Esophagus muscularis mucosa (tissue), 4 donors: ENCODE data around the gene KANK2. TPM values are rescaled to one million over a fixed set of nuclear protein-coding genes. Genes with fewer than 3 reads are reported as not detected.

ENCODE experiments used
- DNase-seq: peaks from one replicate; pipeline ENCODE4 v3.0.0-alpha.2; 2017; ENCODE audit errors: extremely low spot score
- H3K27ac ChIP-seq, 4 donors: fragments of 200-600 bp; sonication (generic); replicated peaks in 1 of 4; 1 replicate in 3 of 4; 2 replicates in 1 of 4; pipeline ENCODE4 v1.5.1; 2016 to 2019; ENCODE audit warnings: mild to moderate bottlenecking in 1 of 4
- H3K27me3 ChIP-seq, 4 donors: fragments of 200-600 bp; sonication (generic); one replicate each; pipeline versions ENCODE4 v1.5.1 to v1.6.0; 2016 to 2019
- H3K36me3 ChIP-seq, 4 donors: fragments of 200-600 bp; sonication (generic); one replicate each; pipeline ENCODE4 v1.5.1; 2016 to 2019
- H3K4me1 ChIP-seq, 4 donors: fragments of 200-600 bp; sonication (generic); one replicate each; pipeline ENCODE4 v1.5.1; 2016 to 2019
- H3K4me3 ChIP-seq, 4 donors: fragments of 200-600 bp; sonication (generic); 1 replicate in 2 of 4; 2 replicates in 2 of 4; pipeline ENCODE4 v1.5.1; 2016 to 2019; ENCODE audit warnings: mild to moderate bottlenecking in 4 of 4, moderate library complexity in 1 of 4
- H3K9me3 ChIP-seq, 4 donors: fragments of 200-600 bp; sonication (generic); 1 replicate in 3 of 4; 2 replicates in 1 of 4; pipeline ENCODE4 v1.5.1; 2016 to 2019
- EP300 ChIP-seq: sonication (generic); formaldehyde crosslinking; IDR thresholded peaks from one replicate; pipeline ENCODE4 v1.6.1; 2017; ENCODE audit warnings: antibody characterized with exemption
- POLR2A ChIP-seq: fragments of 450-650 bp; IDR thresholded peaks from one replicate; pipeline ENCODE4 v1.6.1; 2017; ENCODE audit warnings: antibody characterized with exemption, moderate library complexity, mild to moderate bottlenecking, low read depth
- POLR2AphosphoS5 ChIP-seq, 2 donors: sonication (generic); formaldehyde crosslinking; IDR thresholded peaks; one replicate each; pipeline ENCODE4 v1.6.1; 2017; ENCODE audit warnings: antibody characterized with exemption in 2 of 2
- WGBS: methylation state at CpG from one replicate; pipeline ENCODE4 v1.1.5; 2018; 5-methylcytosine and 5-hydroxymethylcytosine counted together
- intact Hi-C: fragments of 100-400 bp; cut with DNase I; formaldehyde crosslinking; loops from one replicate; pipeline ENCODE4 v1.15.1; 2023
- total RNA-seq, 4 donors: library from RNA; depleted of rRNA; stranded (reverse); fragments of >200 nt; gene quantifications; one replicate each; pipeline versions ENCODE4 v1.1.0 to v1.2.1, GENCODE V29; 2016
- TF ChIP-seq, protein P1 (sequence below), 3 experiments: fragments of 200-600 bp in 2 of 3; fragments of 450-650 bp in 1 of 3; sonication (generic) in 2 of 3; IDR thresholded peaks; one replicate each; pipeline ENCODE4 v1.5.1; 2017 to 2019; ENCODE audit warnings: antibody characterized with exemption in 3 of 3, mild to moderate bottlenecking in 2 of 3, moderate library complexity in 1 of 3

KANK2 gene
- total RNA-seq, 4 donors from 2014 or later: 1,125 to 1,746 (median 1,157) TPM

DNA sequence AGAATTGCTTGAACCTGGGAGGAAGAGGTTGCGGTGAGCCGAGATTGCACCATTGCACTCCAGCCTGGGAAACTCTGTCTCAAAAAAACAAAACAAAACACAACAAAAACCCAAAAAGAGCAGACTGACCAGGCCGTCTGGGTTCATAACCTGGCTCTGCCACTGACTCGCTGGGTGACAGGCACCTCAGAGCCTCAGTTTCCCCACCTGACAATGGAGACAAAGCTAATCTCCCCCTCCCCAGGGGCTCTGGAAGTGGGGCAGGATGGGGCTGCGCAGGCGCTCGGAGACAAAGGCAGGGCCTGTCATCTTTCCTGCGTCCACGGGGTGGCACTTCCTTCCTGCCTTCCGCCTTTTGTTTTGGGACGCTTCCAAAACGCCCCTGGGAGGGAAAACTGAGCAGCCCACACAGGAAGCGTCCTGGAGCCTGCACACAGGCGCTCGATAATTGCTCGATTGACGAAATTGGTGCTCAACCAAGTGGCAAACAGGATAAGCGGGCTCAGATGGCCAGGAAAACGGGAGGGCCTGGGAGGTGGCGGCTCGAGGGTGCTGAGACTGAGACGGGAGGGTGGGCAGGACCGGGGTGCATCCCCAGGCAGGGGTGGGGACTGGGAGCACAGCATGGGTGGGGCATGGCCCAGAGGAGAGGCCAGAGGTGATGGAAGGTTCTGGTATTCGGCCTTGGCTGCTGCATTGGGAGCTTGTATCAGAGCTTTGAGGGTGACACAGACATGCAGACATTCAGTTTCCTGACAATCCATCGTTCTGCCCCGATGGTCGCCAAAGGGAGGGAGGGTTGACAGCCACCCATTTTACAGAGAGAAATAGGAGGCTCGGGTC, 59.6 kb downstream of the KANK2 start:
- peaks cover 51 to 62% (median 60%) of the 10 kb centered on the region in 4 donors for H3K4me1 ChIP-seq
- WGBS: 5% methylated on average over 17 of the region's 28 CpGs
- DNase-seq: peak; percentile 98

GRCh38 chr19:11136400-11137101, 60.8 kb downstream of the KANK2 start:
- DNase-seq: no peak
- TF ChIP-seq POLR2AphosphoS5 (IDR thresholded peaks at IDR 0.05) (no peak), EP300 (no peak), POLR2A (no peak)
- TF ChIP-seq, protein P1, sequence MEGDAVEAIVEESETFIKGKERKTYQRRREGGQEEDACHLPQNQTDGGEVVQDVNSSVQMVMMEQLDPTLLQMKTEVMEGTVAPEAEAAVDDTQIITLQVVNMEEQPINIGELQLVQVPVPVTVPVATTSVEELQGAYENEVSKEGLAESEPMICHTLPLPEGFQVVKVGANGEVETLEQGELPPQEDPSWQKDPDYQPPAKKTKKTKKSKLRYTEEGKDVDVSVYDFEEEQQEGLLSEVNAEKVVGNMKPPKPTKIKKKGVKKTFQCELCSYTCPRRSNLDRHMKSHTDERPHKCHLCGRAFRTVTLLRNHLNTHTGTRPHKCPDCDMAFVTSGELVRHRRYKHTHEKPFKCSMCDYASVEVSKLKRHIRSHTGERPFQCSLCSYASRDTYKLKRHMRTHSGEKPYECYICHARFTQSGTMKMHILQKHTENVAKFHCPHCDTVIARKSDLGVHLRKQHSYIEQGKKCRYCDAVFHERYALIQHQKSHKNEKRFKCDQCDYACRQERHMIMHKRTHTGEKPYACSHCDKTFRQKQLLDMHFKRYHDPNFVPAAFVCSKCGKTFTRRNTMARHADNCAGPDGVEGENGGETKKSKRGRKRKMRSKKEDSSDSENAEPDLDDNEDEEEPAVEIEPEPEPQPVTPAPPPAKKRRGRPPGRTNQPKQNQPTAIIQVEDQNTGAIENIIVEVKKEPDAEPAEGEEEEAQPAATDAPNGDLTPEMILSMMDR (IDR thresholded peaks at IDR 0.05): no peak
- Histone ChIP-seq H3K9me3 (no peaks in the 10 kb centered on the region), H3K36me3 (peaks cover 3 to 19% (median 15%) of the 10 kb centered on the region in 4 donors), H3K27ac (peak overlapping the region; percentile 97 to 100 (median 98)), H3K27me3 (no peaks in the 10 kb centered on the region), H3K4me3 (no peak overlapping the region), H3K4me1 (peaks cover 39 to 50% (median 48%) of the 10 kb centered on the region in 4 donors)
- intact Hi-C loops: loop anchor here (5.0 to 10.0 kb wide), 2 partner anchors 44 to 202 kb away; no protein-coding TSS in a partner anchor
- 79% methylated on average over 14 of the region's 14 CpGs for WGBS

More for the DNA sequence above, 59.6 kb downstream of the KANK2 start:
- Histone ChIP-seq H3K4me3 (peak overlapping the region; percentile 29 to 52 (median 42)), H3K9me3 (no peaks in the 10 kb centered on the region), H3K27ac (peak overlapping the region; percentile 97 to 100 (median 98)), H3K27me3 (no peaks in the 10 kb centered on the region), H3K36me3 (peaks cover 0 to 9% (median 5%) of the 10 kb centered on the region in 4 donors)
- intact Hi-C loops: loop anchor here (1.0 to 10.0 kb wide), 3 partner anchors 45 to 203 kb away; no protein-coding TSS in a partner anchor
- TF ChIP-seq, protein P1 (IDR thresholded peaks at IDR 0.05): peak in 2 of 3 experiments; percentile 93 to 95
- TF ChIP-seq EP300 (no peak), POLR2AphosphoS5 (IDR thresholded peaks at IDR 0.05) (peak; percentile 64 to 79), POLR2A (no peak)

- 70% methylated on average over 5 of the region's 7 CpGs for WGBS
- intact Hi-C loops: loop anchor here (10.0 kb wide), 1 partner anchor 197 kb away; no protein-coding TSS in a partner anchor
- no peak for DNase-seq
Measured at GRCh38 chr19:11131471-11131870, 65.9 kb downstream of the KANK2 start.

DNA sequence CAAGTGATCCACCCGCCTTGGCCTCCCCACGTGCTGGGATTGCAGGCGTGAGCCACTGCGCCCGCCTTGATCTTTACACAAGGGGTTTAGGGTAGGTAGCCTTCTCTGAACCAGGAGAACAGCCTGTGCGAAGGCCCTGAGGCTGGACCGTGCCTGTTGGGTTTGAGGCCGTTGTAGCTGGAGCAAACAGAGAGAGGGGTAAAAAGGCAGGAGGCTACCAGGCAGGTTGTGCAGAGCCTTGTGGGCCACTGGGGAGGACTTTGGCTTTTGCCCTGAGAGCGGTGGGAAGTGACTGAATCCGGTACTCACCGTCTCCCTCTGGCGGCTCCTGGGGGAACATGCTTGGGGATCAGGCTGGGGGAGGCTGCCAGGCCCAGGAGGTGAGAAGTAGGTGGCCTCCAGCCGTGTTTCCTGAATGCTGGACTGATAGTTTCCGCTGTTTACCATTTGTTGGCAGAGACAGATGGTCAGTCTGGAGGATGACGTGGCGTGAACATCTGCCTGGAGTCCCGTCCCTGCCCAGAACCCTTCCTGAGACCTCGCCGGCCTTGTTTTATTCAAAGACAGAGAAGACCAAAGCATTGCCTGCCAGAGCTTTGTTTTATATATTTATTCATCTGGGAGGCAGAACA, 66.4 kb downstream of the KANK2 start:
- Histone ChIP-seq H3K4me1 (peaks cover 8 to 34% (median 23%) of the 10 kb centered on the region in 4 donors), H3K9me3 (no peaks in the 10 kb centered on the region), H3K27ac (peak overlapping the region; percentile 59 to 83 (median 74)), H3K4me3 (no peak overlapping the region), H3K27me3 (no peaks in the 10 kb centered on the region), H3K36me3 (peaks cover 26 to 72% (median 57%) of the 10 kb centered on the region in 4 donors)
- DNase-seq: peak; percentile 96
- TF ChIP-seq EP300 (no peak), POLR2AphosphoS5 (IDR thresholded peaks at IDR 0.05) (peak; percentile 54 to 74), POLR2A (no peak)
- TF ChIP-seq, protein P1 (IDR thresholded peaks at IDR 0.05): peak; percentile 89 to 95 (median 94)
- 62% methylated on average over 13 of the region's 19 CpGs for WGBS
- intact Hi-C loops: loop anchor here (10.0 kb wide), 1 partner anchor 196 kb away; no protein-coding TSS in a partner anchor

More at GRCh38 chr19:11131471-11131870, 65.9 kb downstream of the KANK2 start:
- H3K9me3 ChIP-seq: no peaks in the 10 kb centered on the region
- peak overlapping the region; percentile 59 to 83 (median 74) for H3K27ac ChIP-seq
- H3K4me1 ChIP-seq: peaks cover 8 to 29% (median 19%) of the 10 kb centered on the region in 4 donors
- TF ChIP-seq POLR2AphosphoS5 (IDR thresholded peaks at IDR 0.05): no peak
- TF ChIP-seq POLR2A: no peak
- TF ChIP-seq, protein P1 (IDR thresholded peaks at IDR 0.05): no peak
- no peak for TF ChIP-seq EP300
- no peak overlapping the region for H3K4me3 ChIP-seq
- H3K27me3 ChIP-seq: no peaks in the 10 kb centered on the region
- H3K36me3 ChIP-seq: peaks cover 26 to 69% (median 56%) of the 10 kb centered on the region in 4 donors
